ENCODE results near the gene DNER.

Gene DNER

DNA sequence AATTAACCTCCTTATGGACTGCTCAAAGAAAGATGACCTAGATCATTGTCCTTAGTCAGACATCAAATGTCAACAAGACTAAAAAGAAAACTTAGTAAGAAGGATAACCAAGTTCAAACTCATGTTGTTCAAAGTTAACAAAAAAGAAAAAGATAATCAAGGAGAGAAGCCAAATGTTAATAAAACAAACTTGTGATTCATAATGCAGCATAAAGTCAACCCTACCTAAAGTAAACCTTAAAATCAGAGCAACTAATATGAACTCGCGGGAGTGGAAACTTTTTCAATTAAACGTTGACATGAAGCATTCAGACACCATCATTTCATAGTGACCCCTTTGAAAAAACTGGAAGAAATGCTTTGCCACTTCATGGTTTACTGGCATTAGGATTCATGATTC lies 52.9 kb downstream of the DNER start:
- H3K4me3 Mint-ChIP-seq = no peak overlapping the region
- no peak for DNase-seq
- H3K4me1 Mint-ChIP-seq = no peaks in the 10 kb centered on the region
- ATAC-seq = no peak
- peaks cover 15% of the 10 kb centered on the region for H3K27me3 Mint-ChIP-seq
- H3K27ac Mint-ChIP-seq = no peak overlapping the region
- H3K9me3 Mint-ChIP-seq = no peaks in the 10 kb centered on the region

DNA sequence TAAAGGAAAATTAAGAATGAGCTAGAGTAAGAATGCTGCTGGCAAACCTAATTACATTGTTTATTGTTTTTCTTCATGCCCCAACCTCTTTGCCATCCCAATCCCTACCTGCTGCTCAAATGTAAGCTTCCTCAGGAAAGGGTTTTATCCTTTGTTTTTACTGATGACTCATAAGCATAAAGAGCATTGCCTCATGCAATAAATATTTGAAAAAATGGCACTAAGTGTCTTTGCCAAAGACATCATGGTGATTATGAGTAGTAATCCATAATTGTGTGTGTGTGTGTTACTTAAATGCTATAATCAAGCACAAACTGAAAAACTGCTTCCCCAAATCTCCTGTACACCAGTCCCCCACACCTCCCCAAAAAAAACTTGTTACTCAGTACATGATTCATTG lies 53.4 kb downstream of the DNER start:
- DNase-seq = no peak
- no peaks in the 10 kb centered on the region for H3K9me3 Mint-ChIP-seq

DNA sequence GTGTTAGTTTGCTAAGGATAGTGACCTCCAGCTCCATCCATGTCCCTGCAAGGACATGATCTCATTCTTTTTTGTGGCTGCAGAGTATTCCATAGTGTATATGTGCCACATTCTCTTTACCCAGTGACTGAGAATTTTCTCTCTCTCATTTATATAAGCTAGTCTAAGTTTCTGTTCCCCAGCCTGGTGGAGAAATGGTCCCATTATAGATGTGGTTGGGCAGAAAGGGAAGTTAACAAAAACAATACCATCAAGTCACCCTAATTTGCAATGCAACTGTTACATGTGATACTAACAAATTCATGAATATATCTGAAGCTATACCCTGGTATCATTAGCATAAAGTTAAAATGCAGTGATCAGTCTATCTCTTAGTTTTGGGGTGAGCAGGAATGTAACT lies 54.0 kb downstream of the DNER start:
- DNase-seq = no peak
- no peak for ATAC-seq
- no peaks in the 10 kb centered on the region for H3K9me3 Mint-ChIP-seq

More for the DNA sequence above, 53.4 kb downstream of the DNER start:
- Mint-ChIP-seq H3K4me1 (no peaks in the 10 kb centered on the region), H3K27me3 (peaks cover 11% of the 10 kb centered on the region), H3K27ac (no peak overlapping the region), H3K4me3 (no peak overlapping the region)
- ATAC-seq = no peak

DNA sequence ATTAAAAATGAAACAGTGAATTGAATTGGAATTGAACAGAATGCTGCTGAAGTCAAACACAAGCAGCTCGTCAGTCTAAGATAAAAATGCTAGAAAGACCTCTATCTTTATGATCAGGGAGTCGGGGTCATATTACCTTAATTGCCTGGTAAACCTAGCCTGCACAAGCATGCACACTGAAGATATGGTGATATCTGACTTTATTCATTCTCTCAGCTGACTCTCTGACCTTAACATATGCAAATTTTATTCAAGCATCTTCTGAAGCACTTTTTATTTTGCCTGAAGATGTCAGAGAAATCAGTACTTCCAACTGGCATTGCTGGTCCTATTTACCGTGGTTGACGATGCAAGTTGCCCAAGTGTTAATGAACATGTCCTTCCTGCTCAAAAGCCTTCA lies 56.4 kb downstream of the DNER start:
- no peak overlapping the region for H3K4me3 Mint-ChIP-seq
- H3K4me1 Mint-ChIP-seq = no peaks in the 10 kb centered on the region
- H3K9me3 Mint-ChIP-seq = no peaks in the 10 kb centered on the region
- ATAC-seq (no peak), DNase-seq (no peak)
- H3K27me3 Mint-ChIP-seq = peaks cover 4% of the 10 kb centered on the region
- H3K27ac Mint-ChIP-seq = no peak overlapping the region

More for the DNA sequence above, 54.0 kb downstream of the DNER start:
- Mint-ChIP-seq H3K4me1 (no peaks in the 10 kb centered on the region), H3K27ac (no peak overlapping the region), H3K4me3 (no peak overlapping the region), H3K27me3 (peaks cover 8% of the 10 kb centered on the region)

GRCh38 chr2:229654437-229654836 lies 59.9 kb downstream of the DNER start:
- H3K27ac Mint-ChIP-seq = no peak overlapping the region
- H3K4me3 Mint-ChIP-seq = no peak overlapping the region
- peaks cover 24% of the 10 kb centered on the region for H3K27me3 Mint-ChIP-seq
- no peaks in the 10 kb centered on the region for H3K9me3 Mint-ChIP-seq
- no peaks in the 10 kb centered on the region for H3K4me1 Mint-ChIP-seq
- ATAC-seq (no peak), DNase-seq (no peak)

- no peak overlapping the region for H3K27ac Mint-ChIP-seq
- no peak for DNase-seq
- no peaks in the 10 kb centered on the region for H3K4me1 Mint-ChIP-seq
- H3K27me3 Mint-ChIP-seq = peaks cover 24% of the 10 kb centered on the region
- ATAC-seq = no peak
- no peaks in the 10 kb centered on the region for H3K9me3 Mint-ChIP-seq
- no peak overlapping the region for H3K4me3 Mint-ChIP-seq
These were observed 60.8 kb downstream of the DNER start for GRCh38 chr2:229653531-229653930.

DNA sequence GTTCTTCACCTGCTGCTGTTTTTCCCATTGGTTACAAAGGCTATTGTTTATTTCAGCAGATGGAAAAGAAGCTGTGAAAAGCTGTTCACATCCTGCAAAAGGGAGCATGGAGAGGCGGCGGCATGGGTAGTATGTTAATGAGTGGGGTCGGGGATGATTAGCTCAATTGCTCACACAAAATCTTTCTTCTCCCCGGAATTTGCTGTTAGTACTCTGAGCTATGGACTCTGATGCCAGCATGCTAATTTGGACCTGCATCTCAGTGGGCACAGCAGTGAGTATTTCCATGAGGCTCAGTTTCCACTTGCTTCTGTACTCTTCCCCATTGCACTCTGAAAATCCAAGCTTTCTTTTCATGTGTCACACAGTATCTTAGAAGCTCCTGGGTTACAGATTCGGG lies 61.6 kb downstream of the DNER start:
- H3K9me3 Mint-ChIP-seq = no peaks in the 10 kb centered on the region
- DNase-seq (no peak), ATAC-seq (no peak)
- no peaks in the 10 kb centered on the region for H3K4me1 Mint-ChIP-seq
- H3K27ac Mint-ChIP-seq = no peak overlapping the region
- no peak overlapping the region for H3K4me3 Mint-ChIP-seq
- H3K27me3 Mint-ChIP-seq = peaks cover 24% of the 10 kb centered on the region

DNA sequence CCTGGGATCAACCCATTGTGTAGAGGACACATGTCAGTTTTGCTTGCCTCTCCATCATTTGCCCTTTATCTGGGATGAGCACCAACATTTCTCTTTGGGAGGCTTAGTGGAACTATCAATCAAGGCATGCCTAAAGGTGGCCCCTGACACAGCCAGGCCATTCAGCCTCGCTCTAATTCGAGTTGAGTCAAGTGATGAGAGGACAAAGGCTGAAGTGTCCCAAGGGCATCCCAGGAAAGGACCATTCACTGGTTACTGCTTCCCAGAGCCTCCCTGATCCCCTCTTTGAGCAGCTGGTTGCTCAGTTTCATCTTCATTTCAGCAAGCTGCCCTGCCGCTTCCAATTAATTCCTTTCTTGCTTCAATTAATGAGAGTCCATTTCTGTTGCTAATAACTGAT lies 63.5 kb downstream of the DNER start:
- Mint-ChIP-seq H3K9me3 (no peaks in the 10 kb centered on the region), H3K27ac (no peak overlapping the region), H3K27me3 (peaks cover 24% of the 10 kb centered on the region), H3K4me1 (no peaks in the 10 kb centered on the region), H3K4me3 (no peak overlapping the region)
- ATAC-seq = no peak
- DNase-seq = no peak

DNA sequence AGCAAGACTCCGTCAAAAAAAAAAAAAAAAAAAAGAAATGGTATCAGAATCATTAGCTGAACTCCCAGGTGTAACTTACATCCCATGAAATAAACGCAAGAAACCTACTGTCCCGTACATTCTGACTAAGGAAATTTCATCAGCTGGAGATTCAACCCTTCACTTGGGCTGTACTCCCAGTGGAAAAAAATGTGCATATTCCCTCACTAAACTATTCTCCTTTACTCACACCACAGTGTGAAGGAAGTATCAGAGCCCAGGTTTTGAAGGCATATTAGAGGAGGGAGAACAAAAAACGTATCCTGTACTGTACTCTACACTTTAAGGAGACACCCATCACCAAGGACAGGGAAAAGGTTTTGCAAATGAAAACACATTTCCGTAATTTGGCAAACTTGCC lies 64.3 kb downstream of the DNER start:
- H3K9me3 Mint-ChIP-seq = no peaks in the 10 kb centered on the region
- no peaks in the 10 kb centered on the region for H3K4me1 Mint-ChIP-seq
- H3K27ac Mint-ChIP-seq = no peak overlapping the region
- no peak for DNase-seq
- no peak overlapping the region for H3K4me3 Mint-ChIP-seq
- H3K27me3 Mint-ChIP-seq = peaks cover 24% of the 10 kb centered on the region
- no peak for ATAC-seq

DNA sequence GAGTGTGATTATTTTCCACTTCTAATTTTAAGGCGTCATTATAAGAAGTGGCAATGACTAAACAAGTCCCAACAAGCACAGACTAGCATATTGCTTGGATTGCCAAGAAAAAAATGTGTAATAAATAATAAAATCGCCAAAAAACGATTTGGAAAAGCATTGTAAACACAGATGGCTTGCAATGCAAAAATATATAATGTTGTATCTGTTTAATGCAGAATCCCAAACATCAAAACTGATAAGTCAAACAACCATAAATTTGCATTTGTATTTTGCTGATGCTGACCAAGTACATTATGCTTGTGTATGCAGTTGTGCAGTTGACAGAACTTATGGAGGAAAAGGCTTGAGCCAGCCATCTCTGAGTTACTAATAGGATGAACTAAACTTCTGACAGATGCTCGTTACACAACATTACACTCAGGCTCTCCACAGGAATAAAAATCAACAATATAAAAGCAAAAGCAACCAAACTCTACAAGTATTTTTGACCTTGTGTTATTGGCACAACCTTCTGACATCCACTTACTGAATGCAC lies 68.1 kb downstream of the DNER start:
- ATAC-seq = no peak
- no peak for DNase-seq
- Mint-ChIP-seq H3K4me1 (no peaks in the 10 kb centered on the region), H3K27ac (no peak overlapping the region), H3K9me3 (no peaks in the 10 kb centered on the region), H3K4me3 (no peak overlapping the region), H3K27me3 (peaks cover 10% of the 10 kb centered on the region)

DNA sequence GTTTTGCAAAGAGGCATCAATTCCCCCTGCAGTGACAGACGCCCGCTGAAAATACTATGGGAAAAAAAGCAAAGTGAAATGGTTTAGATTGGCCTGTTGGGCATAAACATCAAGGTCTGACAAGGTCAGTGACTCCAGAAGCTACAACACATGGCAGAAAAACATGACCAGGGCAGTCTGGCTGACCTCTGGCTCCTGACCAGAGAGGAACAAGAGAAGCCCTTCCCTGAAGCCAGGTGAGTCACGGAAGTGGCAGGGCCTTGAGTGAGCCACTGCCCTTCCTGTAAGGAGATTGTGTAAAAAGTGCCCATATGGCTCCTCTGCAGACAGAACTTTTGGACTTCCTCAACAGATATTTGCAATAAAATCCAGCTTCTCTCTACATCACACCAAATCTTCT lies 72.0 kb downstream of the DNER start:
- H3K27ac Mint-ChIP-seq = no peak overlapping the region
- DNase-seq = no peak
- no peak overlapping the region for H3K4me3 Mint-ChIP-seq
- no peak for ATAC-seq
- no peaks in the 10 kb centered on the region for H3K27me3 Mint-ChIP-seq
- H3K9me3 Mint-ChIP-seq = no peaks in the 10 kb centered on the region
- no peaks in the 10 kb centered on the region for H3K4me1 Mint-ChIP-seq

GRCh38 chr2:229641676-229642075 lies 72.7 kb downstream of the DNER start:
- DNase-seq (no peak), ATAC-seq (no peak)
- no peak overlapping the region for H3K27ac Mint-ChIP-seq
- no peaks in the 10 kb centered on the region for H3K4me1 Mint-ChIP-seq
- no peak overlapping the region for H3K4me3 Mint-ChIP-seq
- no peaks in the 10 kb centered on the region for H3K27me3 Mint-ChIP-seq
- H3K9me3 Mint-ChIP-seq = no peaks in the 10 kb centered on the region

DNA sequence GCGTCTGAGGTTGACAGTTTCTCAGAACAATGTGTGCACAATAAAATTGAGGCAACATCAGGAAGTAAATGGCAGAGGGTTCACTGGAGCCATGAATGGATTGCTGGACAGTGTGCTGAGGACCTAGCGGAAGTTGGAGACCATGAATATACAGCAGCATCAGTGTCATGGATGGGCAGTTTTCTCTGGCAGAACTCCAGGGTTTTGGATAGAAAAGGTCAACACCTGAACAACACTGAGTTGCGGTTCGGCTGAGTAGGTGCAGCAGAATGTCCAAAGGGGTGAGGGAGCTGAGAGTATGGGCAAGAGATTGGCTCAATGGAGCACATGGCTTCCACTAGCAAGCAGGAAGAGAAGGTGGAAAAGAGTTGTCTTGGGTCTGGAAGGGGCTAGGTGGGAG lies 73.7 kb downstream of the DNER start:
- ATAC-seq (no peak), DNase-seq (no peak)
- Mint-ChIP-seq H3K27ac (no peak overlapping the region), H3K9me3 (no peaks in the 10 kb centered on the region), H3K4me1 (no peaks in the 10 kb centered on the region), H3K4me3 (no peak overlapping the region), H3K27me3 (no peaks in the 10 kb centered on the region)

DNA sequence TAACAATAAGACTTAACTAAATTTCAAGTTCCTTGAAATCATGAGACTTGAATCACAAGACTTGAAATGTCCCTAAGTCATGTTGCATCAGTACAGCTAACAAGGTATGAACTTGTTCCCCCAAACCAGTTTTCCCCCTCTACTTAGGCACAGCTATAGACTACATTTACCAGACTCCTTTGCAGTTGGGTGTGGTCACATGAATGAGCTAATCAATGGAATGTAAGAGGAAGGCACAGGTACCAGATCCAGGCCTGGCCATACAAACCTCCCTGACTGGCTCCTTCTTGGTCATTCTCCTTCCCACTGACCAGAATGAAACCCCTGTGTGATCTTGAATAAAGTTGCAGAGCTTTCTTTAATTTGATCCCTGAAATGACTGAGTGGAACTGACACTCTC lies 77.8 kb downstream of the DNER start:
- no peak for DNase-seq
- Mint-ChIP-seq H3K4me1 (no peaks in the 10 kb centered on the region), H3K27me3 (peaks cover 11% of the 10 kb centered on the region), H3K9me3 (no peaks in the 10 kb centered on the region), H3K4me3 (no peak overlapping the region), H3K27ac (no peak overlapping the region)
- no peak for ATAC-seq

GRCh38 chr2:229635371-229635680 lies 79.0 kb downstream of the DNER start:
- DNase-seq (no peak), ATAC-seq (no peak)
- Mint-ChIP-seq H3K27me3 (peaks cover 11% of the 10 kb centered on the region), H3K9me3 (no peaks in the 10 kb centered on the region), H3K4me3 (no peak overlapping the region), H3K4me1 (no peaks in the 10 kb centered on the region), H3K27ac (no peak overlapping the region)

DNA sequence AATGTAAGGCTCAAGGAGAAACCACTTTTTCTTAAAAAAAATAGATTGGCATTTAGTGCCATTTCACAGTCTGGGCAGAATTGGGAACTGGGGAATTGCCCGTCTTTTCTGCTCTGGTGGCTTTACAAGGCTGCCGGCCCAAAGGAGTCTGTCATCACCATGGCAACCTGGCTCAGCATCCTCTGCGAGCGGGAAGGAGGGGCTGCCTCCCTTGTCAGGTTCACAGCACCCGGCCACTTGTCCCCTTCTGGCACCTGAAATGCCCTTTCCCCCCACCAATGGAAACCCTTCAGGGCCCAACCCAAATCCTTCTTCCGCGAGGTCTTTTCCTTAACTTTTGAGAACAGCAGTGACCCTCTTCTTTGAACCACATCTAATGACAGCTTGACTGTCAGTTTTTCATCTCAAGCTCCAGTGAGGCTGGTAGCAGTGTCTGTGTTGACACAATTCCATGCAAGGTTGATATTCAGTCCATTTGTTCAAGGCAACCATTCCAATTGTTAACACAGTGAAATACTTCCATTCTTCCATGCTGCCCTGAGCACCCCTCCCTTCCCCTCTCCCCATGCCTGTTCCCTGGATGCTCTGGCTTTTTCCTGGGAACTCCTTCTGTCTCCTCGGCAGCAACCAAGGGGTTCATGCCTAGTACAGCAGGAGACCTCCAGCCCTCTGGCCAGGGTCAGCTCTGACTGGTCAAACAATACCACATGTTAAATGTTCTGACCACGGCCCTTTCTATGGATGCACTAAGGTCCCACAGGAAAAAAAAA lies 79.6 kb downstream of the DNER start:
- Mint-ChIP-seq H3K27ac (no peak overlapping the region), H3K4me1 (no peaks in the 10 kb centered on the region), H3K4me3 (no peak overlapping the region), H3K9me3 (no peaks in the 10 kb centered on the region), H3K27me3 (peaks cover 11% of the 10 kb centered on the region)
- ATAC-seq (no peak), DNase-seq (no peak)

DNA sequence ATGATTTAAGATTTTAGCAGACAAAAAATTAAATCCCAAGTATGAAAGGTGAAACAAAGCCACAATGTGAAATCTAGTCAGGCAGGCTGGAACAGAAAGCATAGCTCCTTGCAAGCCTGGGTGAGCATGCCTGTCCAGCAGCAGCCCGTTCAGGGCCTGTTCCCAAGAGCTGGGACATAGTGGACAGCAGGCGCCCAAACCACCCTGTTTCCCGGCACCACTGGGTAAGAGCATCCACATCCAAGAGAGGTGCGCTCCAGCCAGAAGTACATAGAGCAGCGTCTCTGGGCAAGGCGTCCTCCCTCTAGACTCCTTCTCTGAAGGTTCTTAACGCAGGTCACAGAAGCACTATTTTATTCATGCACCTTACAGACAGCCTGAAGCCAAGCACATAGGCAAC lies 80.8 kb downstream of the DNER start:
- Mint-ChIP-seq H3K9me3 (no peaks in the 10 kb centered on the region), H3K27me3 (peaks cover 11% of the 10 kb centered on the region), H3K4me1 (no peaks in the 10 kb centered on the region), H3K4me3 (no peak overlapping the region), H3K27ac (no peak overlapping the region)
- ATAC-seq (no peak), DNase-seq (no peak)

Data from stimulated activated naive CD8-positive, alpha-beta T cell treated with anti-CD3 and anti-CD28 coated beads, Interleukin-15, amount 100 ng/mL, for 72 hours (primary cell).